GM19239 (cell line): ENCODE results near the gene TMIE.
"Not testable (repeated sequence)": the region's sequence is repeated elsewhere in the genome, so short reads cannot be mapped to it uniquely, and the experiment has no call there.

ENCODE experiments used
- DNase-seq: peaks from one replicate; pipeline ENCODE4 v3.0.0; 2011; ENCODE audit warnings: low spot score; ENCODE audit not compliant: insufficient read length
- FAIRE-seq: peaks from 2 replicates; lab custom pipeline; 2011; peaks lifted over from hg19 to GRCh38; lab: Jason Lieb, UNC

The TMIE gene

DNA sequence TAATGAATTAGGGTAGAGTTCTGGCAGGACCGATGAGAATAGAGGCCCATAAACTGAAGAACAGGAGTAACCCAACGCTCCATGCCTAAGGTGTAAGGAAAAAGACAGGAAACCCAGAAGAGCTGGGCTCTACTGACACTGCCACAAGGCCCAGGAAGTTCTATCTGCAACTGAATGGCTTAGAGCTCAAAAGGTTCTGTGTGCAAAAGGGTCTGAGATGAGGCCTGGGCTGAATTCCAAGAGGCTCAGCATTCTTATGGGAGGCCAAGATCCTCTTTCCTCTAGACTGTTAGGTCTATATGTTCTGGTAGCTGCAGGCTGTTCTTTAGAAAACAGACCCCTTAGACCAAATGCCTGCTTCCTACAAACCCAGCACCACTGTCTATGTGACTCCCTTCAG, 47.0 kb downstream of the TMIE start:
- FAIRE-seq (no peak), DNase-seq (no peak)

DNA sequence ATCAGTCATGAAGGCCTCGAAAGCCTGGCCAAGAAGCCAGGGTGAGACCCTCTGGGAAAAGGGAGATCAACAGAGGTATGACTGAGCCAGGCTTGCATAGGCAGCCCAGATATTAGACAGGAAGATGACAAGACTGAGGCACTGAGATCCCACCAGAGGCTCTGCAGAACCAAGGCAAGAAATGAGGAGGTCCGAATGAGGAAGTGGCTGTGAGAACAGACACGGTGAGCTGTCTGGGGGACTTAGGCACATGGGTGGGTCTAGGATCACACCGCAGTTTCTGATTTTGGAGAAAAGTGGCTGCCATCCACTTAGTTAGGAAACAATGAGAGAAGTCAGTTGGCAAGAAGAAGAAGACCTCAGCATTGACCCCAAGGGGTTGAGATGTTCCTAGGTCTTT, 47.9 kb downstream of the TMIE start:
- FAIRE-seq, result no peak
- DNase-seq, result no peak

DNA sequence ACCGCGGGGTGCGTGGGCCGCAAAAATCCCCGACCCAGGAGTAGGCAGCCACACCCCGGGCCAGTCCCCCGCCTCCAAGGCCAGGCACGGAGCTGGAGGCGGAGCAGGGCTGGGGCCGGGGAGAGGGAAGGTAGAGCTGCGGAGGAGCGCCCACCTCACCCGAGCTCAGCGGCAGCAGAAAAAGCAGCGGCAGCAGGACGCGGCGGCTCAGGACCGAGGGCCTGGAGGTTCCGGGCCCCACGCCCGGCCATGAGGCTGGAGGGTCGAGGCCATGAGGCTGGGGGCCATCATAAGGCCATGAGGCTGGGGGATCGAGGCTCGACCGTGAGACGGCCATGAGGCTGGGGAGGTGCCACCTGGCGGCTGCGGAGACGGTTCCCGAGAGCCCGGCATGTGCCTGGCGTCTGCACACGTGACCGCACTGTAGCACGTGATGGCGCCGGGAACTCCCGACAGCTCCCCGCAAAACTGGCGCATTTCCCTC, 49.4 kb downstream of the TMIE start:
- no peak for FAIRE-seq
- no peak for DNase-seq

DNA sequence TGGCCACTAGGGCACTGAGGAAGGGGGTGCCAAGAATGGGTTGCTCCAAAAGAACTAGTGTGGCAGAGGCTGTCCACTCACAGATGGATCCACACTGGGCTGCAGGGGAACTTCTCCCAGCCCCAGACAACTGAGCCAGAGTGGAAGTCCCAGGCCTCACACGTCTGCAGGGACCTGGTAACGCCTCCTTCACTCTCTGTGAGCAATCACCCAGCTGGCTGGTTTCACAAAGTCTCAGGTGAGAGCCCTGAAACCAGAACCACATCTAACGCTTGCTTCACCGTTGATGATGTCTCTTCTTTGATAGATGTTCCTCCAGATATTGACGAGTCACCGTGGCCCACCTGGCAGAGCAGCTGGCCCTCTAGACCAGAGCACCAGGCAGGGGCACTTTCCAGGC, 51.9 kb downstream of the TMIE start:
- DNase-seq, result not testable (repeated sequence)
- peak; percentile 74 for FAIRE-seq

DNA sequence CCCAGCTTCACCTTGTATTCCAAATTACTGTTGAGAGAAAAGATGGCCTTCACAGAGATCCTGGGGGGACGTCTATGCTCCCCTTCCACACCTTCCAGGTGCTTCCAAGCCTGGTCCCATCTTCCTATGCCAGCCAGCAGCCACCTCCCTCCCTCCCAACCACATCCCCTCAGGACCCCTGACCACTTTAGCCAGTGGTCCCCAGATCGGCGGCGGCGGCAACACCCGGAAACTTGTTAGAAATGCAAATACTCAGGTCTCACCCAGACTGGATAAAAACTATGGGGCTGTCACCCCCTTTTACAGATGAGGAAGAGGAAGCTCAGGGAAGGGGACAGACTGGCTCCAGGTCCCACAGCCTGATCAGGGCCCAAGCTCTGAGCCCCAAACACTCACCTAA, 54.5 kb downstream of the TMIE start:
- no peak for DNase-seq
- FAIRE-seq, result no peak

DNA sequence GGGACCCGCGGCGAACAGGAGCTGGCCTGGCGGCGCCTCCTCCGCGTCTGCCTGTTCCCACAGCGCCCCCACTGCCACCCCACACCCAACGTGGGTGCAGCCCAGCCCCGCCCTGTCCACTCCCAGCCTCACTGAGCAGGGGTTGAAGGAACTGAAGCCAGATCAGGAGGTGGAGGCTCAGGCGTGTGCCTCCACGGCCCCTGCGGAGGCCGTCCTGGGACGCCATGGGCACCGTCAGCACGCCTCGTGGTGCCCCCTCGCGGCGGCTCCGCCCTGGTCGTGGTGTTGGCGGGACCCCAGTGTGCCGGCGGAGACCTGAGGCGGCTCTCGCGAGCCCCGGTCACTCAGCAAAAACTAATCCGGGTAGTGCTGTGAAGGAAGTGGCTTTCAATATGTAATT, 55.5 kb downstream of the TMIE start:
- FAIRE-seq (no peak), DNase-seq (no peak)

DNA sequence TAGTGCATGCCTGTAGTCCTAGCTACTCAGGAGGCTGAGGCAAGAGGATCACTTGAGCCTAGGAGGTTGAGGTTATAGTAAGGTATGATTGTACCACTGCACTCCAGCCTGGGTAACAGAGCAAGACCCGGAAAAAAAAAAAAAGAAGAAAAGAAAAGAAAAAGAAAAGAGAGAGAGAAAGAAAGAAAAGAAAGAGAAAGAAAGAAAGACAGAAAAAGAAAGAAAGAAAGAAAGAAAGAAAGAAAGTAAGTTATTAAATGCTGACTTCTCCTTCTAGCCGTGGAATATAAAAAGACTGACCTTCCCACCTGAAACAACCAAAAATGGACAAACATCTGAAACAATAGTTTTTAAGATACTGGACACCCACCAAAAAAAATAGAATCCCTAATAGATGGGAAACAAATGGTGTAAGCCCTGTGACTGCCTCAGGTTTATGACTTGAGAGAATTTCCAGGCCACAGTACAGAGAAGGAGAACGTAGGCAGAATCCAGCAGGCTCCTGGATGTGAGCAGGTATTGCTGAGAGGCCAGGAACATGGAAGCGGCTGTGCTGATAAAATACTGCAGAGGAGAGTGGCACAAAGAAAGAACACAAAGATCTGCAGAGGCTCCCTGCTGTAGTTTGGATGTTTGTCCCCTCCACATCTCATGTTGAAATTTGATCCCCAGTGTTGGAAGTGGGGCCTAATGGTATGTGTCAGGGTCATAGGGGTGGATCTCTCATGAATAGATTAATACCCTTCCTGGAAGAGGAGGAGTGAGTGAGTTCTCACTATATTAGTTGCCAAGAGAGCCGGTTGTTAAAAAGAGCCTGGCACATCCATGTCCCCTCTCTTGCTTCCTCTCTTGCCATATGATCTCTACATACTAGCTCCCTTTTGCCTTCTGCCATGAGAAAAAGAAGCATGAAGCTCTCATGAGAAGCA, 58.3 kb downstream of the TMIE start:
- no peak for DNase-seq
- FAIRE-seq, result no peak
